HEK293 (cell line): Measurements from ENCODE around the gene IL17RC.

Experiments used
- CTCF ChIA-PET: fragments of 350-600 bp; formaldehyde crosslinking; extraction: SDS; loops from one replicate; lab custom pipeline; 2021; ENCODE audit warnings: antibody characterized with exemption; lab: Yijun Ruan, JAX
- POLR2A ChIA-PET: fragments of 300-600 bp; formaldehyde crosslinking; extraction: SDS; loops from one replicate; lab custom pipeline; 2020; ENCODE audit warnings: antibody characterized with exemption, inconsistent platforms; lab: Yijun Ruan, JAX
- H3K27ac ChIP-seq: fragments of 200-500 bp; sonication (Bioruptor generic); 2 replicates; pipeline ENCODE4 v1.5.1; 2014; ENCODE audit warnings: low read depth, low read length, control low read depth, inconsistent platforms; ENCODE audit errors: extremely low read depth
- H3K36me3 ChIP-seq, 2 experiments: fragments of 200-500 bp in 1 of 2; sonication (Bioruptor generic) in 1 of 2; 1 replicate in 1 of 2; 2 replicates in 1 of 2; pipeline ENCODE4 v1.5.1; 2014 to 2017; ENCODE audit warnings: inconsistent platforms in 2 of 2, low read length in 2 of 2; ENCODE audit not compliant: control insufficient read depth in 2 of 2, insufficient read depth in 1 of 2
- H3K4me1 ChIP-seq: fragments of 200-500 bp; sonication (Bioruptor generic); 2 replicates; pipeline ENCODE4 v1.5.1; 2014; ENCODE audit warnings: mild to moderate bottlenecking, low read length, inconsistent platforms; ENCODE audit not compliant: control insufficient read depth, insufficient read depth
- H3K4me3 ChIP-seq: 2 replicates; pipeline ENCODE4 v1.5.1; 2011; ENCODE audit warnings: low read depth, mild to moderate bottlenecking, control low read depth, low read length, moderate library complexity
- H3K9me3 ChIP-seq: fragments of 200-500 bp; sonication (Bioruptor generic); 2 replicates; pipeline ENCODE4 v1.5.1; 2014; ENCODE audit warnings: low read depth, low read length, inconsistent platforms; ENCODE audit not compliant: control insufficient read depth, insufficient read depth
- SCRT2 ChIP-seq: fragments of 450-650 bp; formaldehyde crosslinking; IDR thresholded peaks from 2 replicates; pipeline ENCODE4 v1.5.1; 2016; ENCODE audit warnings: missing biosample characterization, missing genetic modification characterization
- ZBTB48 ChIP-seq: fragments of 450-650 bp; formaldehyde crosslinking; IDR thresholded peaks from 2 replicates; pipeline ENCODE4 v1.5.1; 2016; ENCODE audit warnings: missing biosample characterization, missing genetic modification characterization
- ZIC2 ChIP-seq: fragments of 450-650 bp; formaldehyde crosslinking; IDR thresholded peaks from 2 replicates; pipeline ENCODE4 v1.5.1; 2016; ENCODE audit warnings: missing biosample characterization, missing genetic modification characterization
- ZNF121 ChIP-seq: fragments of 450-650 bp; formaldehyde crosslinking; IDR thresholded peaks from 2 replicates; pipeline ENCODE4 v1.5.1; 2016; ENCODE audit warnings: missing biosample characterization, missing genetic modification characterization
- ZNF175 ChIP-seq: fragments of 450-650 bp; formaldehyde crosslinking; IDR thresholded peaks from 2 replicates; pipeline ENCODE4 v1.5.1; 2016; ENCODE audit warnings: missing biosample characterization, missing genetic modification characterization
- ZNF23 ChIP-seq: fragments of 450-650 bp; formaldehyde crosslinking; IDR thresholded peaks from 2 replicates; pipeline ENCODE4 v1.5.1; 2016; ENCODE audit warnings: missing biosample characterization, missing genetic modification characterization, borderline replicate concordance
- ZNF302 ChIP-seq: fragments of 450-650 bp; formaldehyde crosslinking; IDR thresholded peaks from 2 replicates; pipeline ENCODE4 v1.5.1; 2016; ENCODE audit warnings: missing biosample characterization, missing genetic modification characterization, low read depth
- ZNF473 ChIP-seq: fragments of 450-650 bp; formaldehyde crosslinking; IDR thresholded peaks from 2 replicates; pipeline ENCODE4 v1.5.1; 2017; ENCODE audit warnings: missing biosample characterization, missing genetic modification characterization
- ZNF571 ChIP-seq: fragments of 450-650 bp; formaldehyde crosslinking; IDR thresholded peaks from 2 replicates; pipeline ENCODE4 v1.5.0; 2017; ENCODE audit warnings: missing biosample characterization, missing genetic modification characterization
- ZNF664 ChIP-seq: fragments of 450-650 bp; formaldehyde crosslinking; IDR thresholded peaks from 2 replicates; pipeline ENCODE4 v1.5.1; 2016; ENCODE audit warnings: missing biosample characterization, missing genetic modification characterization
- ZNF670 ChIP-seq: fragments of 450-650 bp; formaldehyde crosslinking; IDR thresholded peaks from 2 replicates; pipeline ENCODE4 v1.5.1; 2016; ENCODE audit warnings: missing biosample characterization, missing genetic modification characterization, low read depth
- TF ChIP-seq, protein P1 (sequence below): fragments of 450-650 bp; formaldehyde crosslinking; IDR thresholded peaks from 2 replicates; pipeline ENCODE4 v1.5.1; 2016; ENCODE audit warnings: missing biosample characterization, missing genetic modification characterization
- TF ChIP-seq, protein P2 (sequence below): fragments of 450-650 bp; formaldehyde crosslinking; IDR thresholded peaks from 2 replicates; pipeline ENCODE4 v1.5.1; 2016; ENCODE audit warnings: missing biosample characterization, missing genetic modification characterization
- TF ChIP-seq, protein P3 (sequence below): fragments of 450-650 bp; formaldehyde crosslinking; IDR thresholded peaks from 2 replicates; pipeline ENCODE4 v1.5.1; 2016; ENCODE audit warnings: missing biosample characterization, missing genetic modification characterization
- TF ChIP-seq, protein P4 (sequence below): fragments of 450-650 bp; formaldehyde crosslinking; IDR thresholded peaks from 2 replicates; pipeline ENCODE4 v1.5.1; 2017; ENCODE audit warnings: missing biosample characterization, mild to moderate bottlenecking, missing genetic modification characterization, moderate library complexity
- TF ChIP-seq, protein P5 (sequence below): fragments of 450-650 bp; formaldehyde crosslinking; IDR thresholded peaks from 2 replicates; pipeline ENCODE4 v1.5.1; 2017; ENCODE audit warnings: missing biosample characterization, missing genetic modification characterization

Gene IL17RC

DNA sequence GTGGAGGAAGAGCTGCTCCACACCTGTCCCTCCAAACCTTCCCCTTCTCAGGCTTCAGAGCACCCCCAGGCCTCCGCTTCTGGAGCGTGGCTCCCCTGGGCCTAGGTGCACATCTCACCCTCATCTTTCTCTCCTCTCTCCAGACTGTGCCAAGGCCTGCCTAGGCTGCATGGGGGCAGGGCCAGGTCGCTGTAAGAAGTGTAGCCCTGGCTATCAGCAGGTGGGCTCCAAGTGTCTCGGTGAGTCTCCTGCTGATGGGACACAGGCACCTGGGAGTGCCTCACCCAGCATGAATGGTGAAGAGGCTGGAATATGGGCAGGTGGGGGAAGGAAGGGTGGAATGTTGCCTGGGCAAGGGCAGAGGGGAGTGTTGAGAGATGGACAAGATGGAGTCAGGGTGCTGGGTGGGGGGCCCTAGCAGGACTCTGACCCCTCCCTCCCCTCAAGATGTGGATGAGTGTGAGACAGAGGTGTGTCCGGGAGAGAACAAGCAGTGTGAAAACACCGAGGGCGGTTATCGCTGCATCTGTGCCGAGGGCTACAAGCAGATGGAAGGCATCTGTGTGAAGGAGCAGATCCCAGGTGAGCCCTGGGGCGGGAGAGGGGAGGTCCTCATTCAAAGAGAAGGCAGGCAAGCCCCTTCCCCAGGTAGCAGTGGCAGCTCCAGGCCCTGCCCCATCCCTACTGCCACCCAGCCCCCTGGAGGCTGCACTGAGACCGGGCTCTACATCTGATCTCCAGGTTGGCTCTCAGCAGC, 26.2 kb downstream of the IL17RC start:
- Histone ChIP-seq H3K9me3 (no peaks in the 10 kb centered on the region), H3K27ac (no peak overlapping the region), H3K4me1 (no peaks in the 10 kb centered on the region), H3K36me3 (peaks cover 0 to 47% of the 10 kb centered on the region in 2 experiments; a peak in 1 of 3 replicates), H3K4me3 (no peak overlapping the region)
- peak; percentile 51; the same call in 1 of the 2 replicates for TF ChIP-seq ZIC2 (tag by site-specific recombination)
- TF ChIP-seq, protein P1, sequence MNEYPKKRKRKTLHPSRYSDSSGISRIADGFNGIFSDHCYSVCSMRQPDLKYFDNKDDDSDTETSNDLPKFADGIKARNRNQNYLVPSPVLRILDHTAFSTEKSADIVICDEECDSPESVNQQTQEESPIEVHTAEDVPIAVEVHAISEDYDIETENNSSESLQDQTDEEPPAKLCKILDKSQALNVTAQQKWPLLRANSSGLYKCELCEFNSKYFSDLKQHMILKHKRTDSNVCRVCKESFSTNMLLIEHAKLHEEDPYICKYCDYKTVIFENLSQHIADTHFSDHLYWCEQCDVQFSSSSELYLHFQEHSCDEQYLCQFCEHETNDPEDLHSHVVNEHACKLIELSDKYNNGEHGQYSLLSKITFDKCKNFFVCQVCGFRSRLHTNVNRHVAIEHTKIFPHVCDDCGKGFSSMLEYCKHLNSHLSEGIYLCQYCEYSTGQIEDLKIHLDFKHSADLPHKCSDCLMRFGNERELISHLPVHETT (tag by site-specific recombination), result no peak
- CTCF ChIA-PET, result interaction anchor here (0.9 to 1.6 kb wide), 3 partner anchors 10 to 13 kb away, joined by 3 to 6 read pairs (median 5); partner anchors contain the start of gene CRELD1
- POLR2A ChIA-PET, result interaction anchor here (1.2 to 4.0 kb wide), 2 partner anchors 9 to 10 kb away, joined by 4 to 23 read pairs; partner anchors contain the start of genes CRELD1 and PRRT3

DNA sequence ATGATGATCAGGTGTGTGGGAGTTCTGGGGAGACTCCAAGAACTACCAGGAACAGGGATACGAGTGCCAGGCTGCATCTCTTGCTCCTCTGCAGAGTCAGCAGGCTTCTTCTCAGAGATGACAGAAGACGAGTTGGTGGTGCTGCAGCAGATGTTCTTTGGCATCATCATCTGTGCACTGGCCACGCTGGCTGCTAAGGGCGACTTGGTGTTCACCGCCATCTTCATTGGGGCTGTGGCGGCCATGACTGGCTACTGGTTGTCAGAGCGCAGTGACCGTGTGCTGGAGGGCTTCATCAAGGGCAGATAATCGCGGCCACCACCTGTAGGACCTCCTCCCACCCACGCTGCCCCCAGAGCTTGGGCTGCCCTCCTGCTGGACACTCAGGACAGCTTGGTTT, 27.4 kb downstream of the IL17RC start:
- no peaks in the 10 kb centered on the region for H3K9me3 ChIP-seq
- CTCF ChIA-PET, result interaction anchor here (0.5 kb wide), 1 partner anchor 444 kb away, joined by 3 read pairs; no protein-coding TSS in a partner anchor
- H3K36me3 ChIP-seq, result peaks cover 0 to 52% of the 10 kb centered on the region in 2 experiments; a peak in 1 of 3 replicates
- TF ChIP-seq, protein P2, sequence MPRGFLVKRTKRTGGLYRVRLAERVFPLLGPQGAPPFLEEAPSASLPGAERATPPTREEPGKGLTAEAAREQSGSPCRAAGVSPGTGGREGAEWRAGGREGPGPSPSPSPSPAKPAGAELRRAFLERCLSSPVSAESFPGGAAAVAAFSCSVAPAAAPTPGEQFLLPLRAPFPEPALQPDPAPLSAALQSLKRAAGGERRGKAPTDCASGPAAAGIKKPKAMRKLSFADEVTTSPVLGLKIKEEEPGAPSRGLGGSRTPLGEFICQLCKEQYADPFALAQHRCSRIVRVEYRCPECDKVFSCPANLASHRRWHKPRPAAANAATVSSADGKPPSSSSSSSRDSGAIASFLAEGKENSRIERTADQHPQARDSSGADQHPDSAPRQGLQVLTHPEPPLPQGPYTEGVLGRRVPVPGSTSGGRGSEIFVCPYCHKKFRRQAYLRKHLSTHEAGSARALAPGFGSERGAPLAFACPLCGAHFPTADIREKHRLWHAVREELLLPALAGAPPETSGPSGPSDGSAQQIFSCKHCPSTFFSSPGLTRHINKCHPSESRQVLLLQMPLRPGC (tag by site-specific recombination), result no peak
- TF ChIP-seq SCRT2 (tag by site-specific recombination), result peak; percentile 59; the same call in 1 of the 2 replicates
- no peak for TF ChIP-seq ZNF23 (tag by site-specific recombination)
- TF ChIP-seq, protein P3, sequence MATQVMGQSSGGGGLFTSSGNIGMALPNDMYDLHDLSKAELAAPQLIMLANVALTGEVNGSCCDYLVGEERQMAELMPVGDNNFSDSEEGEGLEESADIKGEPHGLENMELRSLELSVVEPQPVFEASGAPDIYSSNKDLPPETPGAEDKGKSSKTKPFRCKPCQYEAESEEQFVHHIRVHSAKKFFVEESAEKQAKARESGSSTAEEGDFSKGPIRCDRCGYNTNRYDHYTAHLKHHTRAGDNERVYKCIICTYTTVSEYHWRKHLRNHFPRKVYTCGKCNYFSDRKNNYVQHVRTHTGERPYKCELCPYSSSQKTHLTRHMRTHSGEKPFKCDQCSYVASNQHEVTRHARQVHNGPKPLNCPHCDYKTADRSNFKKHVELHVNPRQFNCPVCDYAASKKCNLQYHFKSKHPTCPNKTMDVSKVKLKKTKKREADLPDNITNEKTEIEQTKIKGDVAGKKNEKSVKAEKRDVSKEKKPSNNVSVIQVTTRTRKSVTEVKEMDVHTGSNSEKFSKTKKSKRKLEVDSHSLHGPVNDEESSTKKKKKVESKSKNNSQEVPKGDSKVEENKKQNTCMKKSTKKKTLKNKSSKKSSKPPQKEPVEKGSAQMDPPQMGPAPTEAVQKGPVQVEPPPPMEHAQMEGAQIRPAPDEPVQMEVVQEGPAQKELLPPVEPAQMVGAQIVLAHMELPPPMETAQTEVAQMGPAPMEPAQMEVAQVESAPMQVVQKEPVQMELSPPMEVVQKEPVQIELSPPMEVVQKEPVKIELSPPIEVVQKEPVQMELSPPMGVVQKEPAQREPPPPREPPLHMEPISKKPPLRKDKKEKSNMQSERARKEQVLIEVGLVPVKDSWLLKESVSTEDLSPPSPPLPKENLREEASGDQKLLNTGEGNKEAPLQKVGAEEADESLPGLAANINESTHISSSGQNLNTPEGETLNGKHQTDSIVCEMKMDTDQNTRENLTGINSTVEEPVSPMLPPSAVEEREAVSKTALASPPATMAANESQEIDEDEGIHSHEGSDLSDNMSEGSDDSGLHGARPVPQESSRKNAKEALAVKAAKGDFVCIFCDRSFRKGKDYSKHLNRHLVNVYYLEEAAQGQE (tag by site-specific recombination), result no peak
- TF ChIP-seq, protein P4, sequence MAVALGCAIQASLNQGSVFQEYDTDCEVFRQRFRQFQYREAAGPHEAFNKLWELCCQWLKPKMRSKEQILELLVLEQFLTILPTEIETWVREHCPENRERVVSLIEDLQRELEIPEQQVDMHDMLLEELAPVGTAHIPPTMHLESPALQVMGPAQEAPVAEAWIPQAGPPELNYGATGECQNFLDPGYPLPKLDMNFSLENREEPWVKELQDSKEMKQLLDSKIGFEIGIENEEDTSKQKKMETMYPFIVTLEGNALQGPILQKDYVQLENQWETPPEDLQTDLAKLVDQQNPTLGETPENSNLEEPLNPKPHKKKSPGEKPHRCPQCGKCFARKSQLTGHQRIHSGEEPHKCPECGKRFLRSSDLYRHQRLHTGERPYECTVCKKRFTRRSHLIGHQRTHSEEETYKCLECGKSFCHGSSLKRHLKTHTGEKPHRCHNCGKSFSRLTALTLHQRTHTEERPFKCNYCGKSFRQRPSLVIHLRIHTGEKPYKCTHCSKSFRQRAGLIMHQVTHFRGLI, result no peak
- no peak for TF ChIP-seq ZNF175 (tag by site-specific recombination)
- H3K4me1 ChIP-seq, result no peaks in the 10 kb centered on the region
- no peak overlapping the region for H3K27ac ChIP-seq
- no peak overlapping the region for H3K4me3 ChIP-seq
- POLR2A ChIA-PET, result interaction anchor here (1.2 to 4.0 kb wide), 2 partner anchors 10 to 11 kb away, joined by 3 to 23 read pairs; partner anchors contain the start of gene CRELD1

DNA sequence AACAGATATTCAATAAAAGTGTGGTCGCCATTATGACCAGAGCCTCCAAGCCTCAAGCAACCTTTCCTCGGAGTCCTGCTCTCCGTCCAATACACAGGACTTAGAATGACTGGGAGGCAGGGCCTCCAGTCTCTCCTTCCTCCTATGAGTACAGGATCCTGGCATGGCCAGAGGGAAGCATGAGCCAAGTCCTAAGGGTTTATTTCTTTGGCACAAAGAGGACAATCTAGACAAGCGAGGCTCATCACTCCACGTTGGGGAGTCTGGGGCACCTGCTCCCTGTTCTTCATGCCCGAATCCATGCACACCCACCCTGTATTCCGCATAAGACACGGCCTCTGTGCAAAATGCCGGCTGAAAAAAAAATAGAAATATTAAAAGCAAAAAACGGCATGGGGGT, 28.5 kb downstream of the IL17RC start:
- ChIA-PET CTCF (interaction anchor here (1.0 to 2.3 kb wide), 9 partner anchors 9 to 196 kb away, joined by 3 to 19 read pairs (median 5); partner anchors contain the start of genes CRELD1 and OGG1), POLR2A (interaction anchor here (1.6 to 4.0 kb wide), 2 partner anchors 12 to 66 kb away, joined by 6 to 23 read pairs; partner anchors contain the start of gene CRELD1)
- Histone ChIP-seq H3K4me1 (no peaks in the 10 kb centered on the region), H3K4me3 (no peak overlapping the region), H3K9me3 (no peaks in the 10 kb centered on the region), H3K27ac (no peak overlapping the region), H3K36me3 (peaks cover 0 to 58% of the 10 kb centered on the region in 2 experiments; a peak in 1 of 3 replicates)
- TF ChIP-seq ZNF121 (tag by site-specific recombination) (no peak), ZNF302 (no peak), ZNF473 (tag by site-specific recombination) (no peak), ZNF571 (no peak), ZNF664 (no peak), ZNF670 (tag by site-specific recombination) (no peak), ZBTB48 (tag by site-specific recombination) (no peak)
- TF ChIP-seq, protein P5, sequence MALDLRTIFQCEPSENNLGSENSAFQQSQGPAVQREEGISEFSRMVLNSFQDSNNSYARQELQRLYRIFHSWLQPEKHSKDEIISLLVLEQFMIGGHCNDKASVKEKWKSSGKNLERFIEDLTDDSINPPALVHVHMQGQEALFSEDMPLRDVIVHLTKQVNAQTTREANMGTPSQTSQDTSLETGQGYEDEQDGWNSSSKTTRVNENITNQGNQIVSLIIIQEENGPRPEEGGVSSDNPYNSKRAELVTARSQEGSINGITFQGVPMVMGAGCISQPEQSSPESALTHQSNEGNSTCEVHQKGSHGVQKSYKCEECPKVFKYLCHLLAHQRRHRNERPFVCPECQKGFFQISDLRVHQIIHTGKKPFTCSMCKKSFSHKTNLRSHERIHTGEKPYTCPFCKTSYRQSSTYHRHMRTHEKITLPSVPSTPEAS (tag by site-specific recombination), result no peak
- TF ChIP-seq, protein P1 (tag by site-specific recombination), result no peak
